Stimulated activated CD8-positive, alpha-beta memory T cell treated with anti-CD3 and anti-CD28 coated beads, Interleukin-7, amount 100 ng/mL, for 1 hour (primary cell): ENCODE results near the gene KLLN.
"Not testable (repeated sequence)": the region's sequence is repeated elsewhere in the genome, so short reads cannot be mapped to it uniquely, and the experiment has no call there.

Experiments
- DNase-seq, 2 donors: peaks; one replicate each; pipeline ENCODE4 v3.0.0-alpha.2; 2020; ENCODE audit warnings: low read depth in 2 of 2

KLLN gene

DNA sequence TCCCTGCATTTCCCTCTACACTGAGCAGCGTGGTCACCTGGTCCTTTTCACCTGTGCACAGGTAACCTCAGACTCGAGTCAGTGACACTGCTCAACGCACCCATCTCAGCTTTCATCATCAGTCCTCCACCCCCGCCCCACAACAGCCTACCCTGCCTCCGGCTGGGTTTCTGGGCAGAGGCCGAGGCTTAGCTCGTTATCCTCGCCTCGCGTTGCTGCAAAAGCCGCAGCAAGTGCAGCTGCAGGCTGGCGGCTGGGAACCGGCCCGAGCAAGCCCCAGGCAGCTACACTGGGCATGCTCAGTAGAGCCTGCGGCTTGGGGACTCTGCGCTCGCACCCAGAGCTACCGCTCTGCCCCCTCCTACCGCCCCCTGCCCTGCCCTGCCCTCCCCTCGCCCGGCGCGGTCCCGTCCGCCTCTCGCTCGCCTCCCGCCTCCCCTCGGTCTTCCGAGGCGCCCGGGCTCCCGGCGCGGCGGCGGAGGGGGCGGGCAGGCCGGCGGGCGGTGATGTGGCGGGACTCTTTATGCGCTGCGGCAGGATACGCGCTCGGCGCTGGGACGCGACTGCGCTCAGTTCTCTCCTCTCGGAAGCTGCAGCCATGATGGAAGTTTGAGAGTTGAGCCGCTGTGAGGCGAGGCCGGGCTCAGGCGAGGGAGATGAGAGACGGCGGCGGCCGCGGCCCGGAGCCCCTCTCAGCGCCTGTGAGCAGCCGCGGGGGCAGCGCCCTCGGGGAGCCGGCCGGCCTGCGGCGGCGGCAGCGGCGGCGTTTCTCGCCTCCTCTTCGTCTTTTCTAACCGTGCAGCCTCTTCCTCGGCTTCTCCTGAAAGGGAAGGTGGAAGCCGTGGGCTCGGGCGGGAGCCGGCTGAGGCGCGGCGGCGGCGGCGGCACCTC is at the start of gene KLLN, which contains the start of gene PTEN:
TSS of gene KLLN (minus strand) at position 481 of the 891 bp plus-strand sequence. CDS start 1,046 bp downstream, outside the sequence.
TSS of gene PTEN (plus strand) at position 573 of the 891 bp plus-strand sequence. CDS start 845 bp downstream, outside the sequence.
- peak; percentile 61 to 67 for DNase-seq

- DNase-seq = not testable (repeated sequence)
Observed at GRCh38 chr10:87903396-87903795, 40.1 kb upstream of the KLLN start.

DNA sequence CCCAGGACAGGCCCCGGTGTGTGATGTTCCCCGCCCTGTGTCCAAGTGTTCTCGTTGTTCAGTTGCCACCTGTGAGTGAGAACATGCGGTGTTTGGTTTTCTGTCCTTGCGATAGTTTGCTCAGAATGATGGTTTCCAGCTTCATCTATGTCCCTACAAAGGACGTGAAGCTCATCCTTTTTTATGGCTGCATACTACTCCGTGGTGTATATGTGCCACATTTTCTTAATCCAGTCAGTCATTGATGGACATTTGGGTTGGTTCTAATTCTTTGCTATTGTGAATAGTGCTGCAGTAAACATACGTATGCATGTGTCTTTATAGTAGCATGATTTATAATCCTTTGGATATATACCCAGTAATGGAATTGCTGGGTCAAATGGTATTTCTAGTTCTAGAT is 34.6 kb upstream of the KLLN start:
- DNase-seq = not testable (repeated sequence)

DNA sequence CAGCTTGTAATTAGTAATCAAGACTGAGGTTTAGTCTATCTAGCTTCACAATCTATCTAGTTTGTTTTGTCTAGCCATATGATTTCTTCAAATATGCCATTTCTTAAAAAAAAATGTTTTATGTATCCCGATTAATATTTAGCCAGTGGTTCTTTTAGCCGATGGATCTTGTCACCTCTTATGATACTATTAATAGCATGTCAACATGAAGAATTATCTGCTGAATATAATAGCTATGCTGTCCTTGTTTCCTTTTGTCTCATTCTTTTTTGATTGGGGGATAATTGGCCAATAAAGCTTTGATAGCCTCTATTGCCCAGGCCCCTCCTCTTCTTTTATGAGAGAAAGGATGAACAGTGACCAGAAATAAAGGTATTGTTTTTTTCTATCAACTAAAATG is 32.9 kb upstream of the KLLN start:
- no peak for DNase-seq

GRCh38 chr10:87895430-87895829 is 32.1 kb upstream of the KLLN start:
- no peak for DNase-seq

DNA sequence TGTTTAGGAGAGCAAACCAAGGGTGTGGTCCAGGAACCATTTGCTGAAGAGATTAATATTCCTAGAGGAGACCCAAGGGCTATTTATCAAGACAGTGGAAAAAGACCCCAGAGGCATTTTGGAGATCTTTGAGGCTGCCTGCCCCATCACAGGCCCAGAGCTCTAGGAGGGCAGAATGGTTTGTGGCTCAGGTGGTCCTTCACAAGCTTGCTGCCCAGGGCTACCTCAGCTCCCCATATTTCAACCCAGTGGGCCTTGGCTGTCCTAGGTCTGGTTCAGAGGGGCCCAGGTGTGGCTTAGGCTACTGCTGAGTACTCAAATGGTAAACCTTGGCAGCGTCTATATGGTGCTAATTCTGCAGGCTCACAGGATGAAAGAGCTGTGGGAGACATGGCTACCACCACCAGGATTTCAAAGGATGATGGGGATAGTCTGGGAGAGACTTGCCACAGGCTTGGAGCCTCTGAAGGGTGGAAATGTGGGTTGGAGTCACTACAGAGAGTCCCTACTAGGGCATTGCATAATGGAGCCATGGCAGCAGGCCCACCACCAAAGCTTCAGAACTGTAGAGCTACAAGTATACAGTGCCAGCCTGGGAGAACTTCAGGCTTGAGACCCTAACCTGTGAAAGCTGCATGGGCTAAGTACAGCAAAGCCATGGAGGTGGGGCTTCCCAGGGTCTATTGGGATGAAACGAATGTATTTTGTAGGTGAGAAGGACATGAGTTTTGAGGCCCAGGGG is 24.4 kb upstream of the KLLN start:
- no peak for DNase-seq

DNA sequence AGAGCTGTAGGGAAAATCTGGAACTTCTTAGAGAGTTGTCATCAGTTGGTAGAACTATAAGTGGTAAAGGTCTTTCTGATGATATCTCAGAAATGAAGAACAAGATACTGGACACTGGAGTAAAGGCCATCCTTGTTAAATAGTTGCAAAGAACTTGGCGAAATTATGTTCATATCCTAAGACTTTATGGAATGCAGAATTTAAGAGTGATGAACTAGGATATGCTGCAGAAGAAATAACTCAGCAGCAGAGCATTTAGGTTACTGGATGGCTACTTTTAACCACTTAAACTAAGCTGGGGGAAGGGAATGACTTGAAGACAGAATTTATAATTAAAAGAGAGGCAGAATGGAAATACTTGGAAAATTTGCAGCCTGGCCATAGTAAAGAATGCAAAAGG is 23.8 kb upstream of the KLLN start:
- DNase-seq = no peak

GRCh38 chr10:87886635-87887034 is 23.3 kb upstream of the KLLN start:
- DNase-seq = no peak

DNA sequence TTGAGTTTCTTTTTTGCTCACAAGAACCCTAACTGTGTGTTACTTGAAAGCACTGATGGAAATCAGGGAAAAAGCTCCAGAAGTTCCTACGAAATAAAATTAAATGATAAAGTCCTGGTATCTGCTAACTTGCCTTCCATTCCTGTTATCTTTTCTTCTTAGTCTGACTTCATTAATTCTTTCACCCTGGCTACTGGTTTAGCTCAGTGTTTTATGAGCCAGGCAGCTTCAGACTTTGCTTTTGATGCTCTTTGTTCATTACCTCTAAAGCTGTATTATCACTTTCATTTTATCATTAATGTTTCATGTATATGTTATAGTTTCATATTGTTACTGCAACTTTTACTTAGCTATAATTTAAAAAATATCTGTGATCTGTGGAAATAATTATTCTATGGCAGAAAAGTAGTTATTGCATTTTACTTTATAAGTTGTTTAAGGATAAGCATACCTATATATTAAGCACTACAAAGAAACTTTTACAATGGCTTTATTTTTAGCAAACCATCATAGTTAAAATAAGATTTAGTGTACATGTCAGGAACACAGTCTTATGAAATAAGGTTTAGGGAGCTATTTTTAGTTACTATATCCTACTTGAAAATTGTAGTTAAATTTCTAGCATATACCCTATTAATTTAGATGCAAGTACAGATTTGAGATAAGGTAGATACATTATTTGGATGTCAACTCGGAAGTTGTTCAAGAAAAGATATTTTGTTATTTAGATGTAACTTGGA is 19.4 kb upstream of the KLLN start:
- DNase-seq = no peak

- DNase-seq = not testable (repeated sequence)
Observed at GRCh38 chr10:87881373-87882059, 18.2 kb upstream of the KLLN start.

DNA sequence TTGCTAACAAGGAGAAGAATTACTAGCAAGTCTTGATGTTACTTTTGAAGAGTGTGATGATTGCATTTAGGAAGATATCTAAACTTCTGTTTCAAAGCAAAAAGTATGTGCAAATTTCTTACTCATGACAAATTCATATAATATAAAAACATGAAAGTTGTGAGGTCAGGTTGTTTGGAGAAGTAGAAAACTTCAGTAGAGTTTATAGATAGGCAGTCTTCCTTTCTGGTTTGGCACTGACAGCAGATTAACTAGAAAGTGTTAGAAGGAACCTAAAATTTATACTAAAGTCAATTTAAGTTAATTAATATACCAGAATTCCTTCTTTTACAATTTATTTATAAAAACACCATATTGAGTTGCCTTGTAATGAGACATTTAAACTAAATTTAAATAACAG is 17.0 kb upstream of the KLLN start:
- no peak for DNase-seq

- DNase-seq = no peak
Observed at GRCh38 chr10:87878664-87879459, 15.5 kb upstream of the KLLN start.

DNA sequence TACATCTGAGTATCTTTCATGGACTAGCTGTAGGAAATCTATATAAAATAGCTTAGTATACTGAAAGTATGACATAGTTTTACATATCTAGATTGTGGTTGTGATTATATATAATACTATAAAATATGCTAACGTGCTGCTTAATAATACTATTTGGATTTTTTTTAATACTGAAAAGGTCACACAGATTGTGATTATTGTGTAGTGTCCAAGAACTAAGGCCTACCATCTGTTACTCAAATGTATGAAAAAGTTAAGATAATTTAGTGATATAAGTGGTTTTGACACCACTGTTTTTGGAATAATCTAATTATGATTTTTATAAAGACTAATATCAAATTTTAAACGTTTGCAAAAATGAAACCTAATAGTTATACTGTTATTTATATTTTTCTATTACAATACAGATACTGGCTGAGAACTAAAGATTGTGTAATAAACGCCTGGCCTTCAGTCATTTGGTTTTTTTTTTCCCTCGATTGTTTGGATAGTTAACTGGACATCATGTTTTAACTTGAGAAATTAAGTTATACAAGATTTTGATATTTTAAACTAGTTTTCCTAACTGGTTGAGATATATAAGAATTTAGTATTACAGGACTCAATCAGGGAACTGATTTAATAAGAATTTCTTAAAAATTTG is 12.7 kb upstream of the KLLN start:
- DNase-seq = no peak

- no peak for DNase-seq
Observed at GRCh38 chr10:87873656-87874055, 10.3 kb upstream of the KLLN start.

GRCh38 chr10:87872828-87873227 is 9.5 kb upstream of the KLLN start:
- no peak for DNase-seq

- no peak for DNase-seq
Observed at GRCh38 chr10:87869773-87870551, 6.6 kb upstream of the KLLN start.

GRCh38 chr10:87869139-87869538 is 5.8 kb upstream of the KLLN start:
- not testable (repeated sequence) for DNase-seq

- DNase-seq = no peak
Observed at GRCh38 chr10:87868277-87868676, 4.9 kb upstream of the KLLN start.

DNA sequence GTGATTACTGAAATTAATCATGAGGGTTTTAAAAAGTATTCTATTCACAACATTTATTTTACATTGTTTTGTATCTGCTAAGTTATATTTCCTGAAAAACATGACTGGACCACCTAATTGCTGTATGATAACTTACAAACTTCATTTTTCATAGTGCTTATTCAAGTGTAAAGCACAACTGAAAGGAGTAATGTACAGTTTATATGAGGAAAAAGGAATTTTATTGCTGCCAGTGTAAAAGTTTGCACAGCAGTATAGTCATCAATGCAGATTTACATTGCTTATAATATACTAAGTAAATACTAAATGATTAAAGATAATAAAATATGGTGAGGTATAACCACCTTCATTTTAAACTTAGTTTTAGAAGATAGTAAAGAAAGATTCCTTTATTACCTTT is 4.1 kb upstream of the KLLN start:
- DNase-seq = no peak
